Dermis blood vessel endothelial cell (primary cell): ENCODE measurements around the gene GPRASP2. TPM values are rescaled to one million over a fixed set of nuclear protein-coding genes. Genes with fewer than 3 reads are reported as not detected.
"Not testable (repeated sequence)": the region's sequence is repeated elsewhere in the genome, so short reads cannot be mapped to it uniquely, and the experiment has no call there.

Source experiments
- DNase-seq: peaks from one replicate; pipeline ENCODE4 v3.0.0; 2010
- total RNA-seq: library from RNA; depleted of rRNA; stranded (reverse); fragments of >200 nt; gene quantifications from 2 replicates; pipeline ENCODE4 v1.2.3, GENCODE V29; 2014

The GPRASP2 gene
- total RNA-seq, result 19.9 and 20.6 TPM in 2 replicates

DNA sequence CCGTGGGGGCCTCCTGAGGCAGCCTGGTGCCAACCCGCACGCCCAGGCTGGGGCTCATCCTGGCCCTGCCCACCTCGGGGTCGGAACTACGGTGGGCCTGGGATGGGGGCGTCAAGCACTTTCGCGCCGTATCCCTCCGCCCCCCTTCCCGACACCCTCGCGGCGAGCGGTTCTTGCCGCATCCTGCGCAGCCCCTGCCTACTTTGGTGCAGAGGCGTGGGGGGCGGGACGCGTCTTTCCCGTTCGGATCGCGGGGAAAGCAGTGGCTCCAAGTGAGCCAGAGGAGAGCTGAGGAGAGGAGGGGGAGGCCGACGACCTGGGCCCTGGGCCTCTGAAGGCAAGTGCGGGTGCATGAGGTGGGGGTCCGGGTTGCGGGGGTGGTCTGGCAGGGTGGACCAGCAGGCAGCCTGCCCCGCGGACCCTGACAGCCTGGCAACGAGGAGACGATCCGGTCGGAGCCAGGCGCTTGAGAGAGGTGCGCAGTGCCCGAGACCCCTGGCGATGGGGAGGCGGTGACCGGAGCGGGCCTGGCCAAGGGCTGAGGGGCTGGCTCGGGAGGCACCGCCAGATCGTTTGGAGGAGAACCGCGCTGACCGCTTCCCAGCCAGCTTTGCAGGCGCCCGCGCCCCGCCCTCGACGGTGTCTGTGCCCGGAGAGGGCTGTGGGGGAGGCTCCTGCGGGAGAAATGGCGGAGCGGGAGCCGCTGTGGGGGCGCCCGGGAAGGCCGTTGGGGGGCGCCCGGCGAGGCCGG, at the start of gene GPRASP2:
Gene GPRASP2, plus strand, starts transcription at position 233 of the 751 bp plus-strand sequence. CDS start 2,422 bp downstream, outside the sequence.
- peak; percentile 26 for DNase-seq

DNA sequence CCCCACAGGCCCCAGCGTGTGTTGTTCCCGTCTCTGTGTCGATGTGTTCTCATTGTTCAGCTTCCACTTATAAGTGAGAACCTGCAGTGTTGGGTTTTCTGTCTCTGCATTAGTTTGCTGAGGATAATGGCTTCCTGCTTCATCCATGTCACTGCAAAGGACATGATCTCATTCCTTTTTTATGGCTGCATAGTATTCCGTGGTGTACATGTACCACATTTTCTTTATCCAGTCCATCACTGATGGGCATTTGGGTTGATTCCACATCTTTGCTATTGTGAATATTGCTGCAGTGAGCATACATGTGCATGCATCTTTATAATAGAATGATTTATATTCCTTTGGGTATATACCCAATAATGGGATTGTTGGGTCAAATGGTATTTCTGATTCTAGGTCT, 48.4 kb upstream of the GPRASP2 start:
- DNase-seq, result not testable (repeated sequence)

DNA sequence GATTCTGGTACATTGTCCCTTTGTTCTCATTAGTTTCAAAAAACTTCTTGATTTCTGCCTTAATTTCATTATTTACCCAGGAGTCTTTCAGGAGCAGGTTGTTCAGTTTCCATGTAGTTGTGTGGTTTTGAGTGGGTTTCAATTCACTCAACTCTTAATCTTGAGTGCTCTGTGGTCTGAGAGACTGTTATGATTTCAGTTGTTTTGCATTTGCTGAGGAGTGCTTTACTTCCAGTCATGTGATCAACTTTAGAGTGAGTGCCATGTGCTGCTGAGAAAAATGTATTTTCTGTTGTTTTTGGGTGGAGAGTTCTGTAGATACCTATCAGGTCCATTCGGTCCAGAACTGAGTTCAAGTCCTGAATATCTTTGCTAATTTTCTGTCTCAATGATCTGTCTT, 45.2 kb upstream of the GPRASP2 start:
- not testable (repeated sequence) for DNase-seq

DNA sequence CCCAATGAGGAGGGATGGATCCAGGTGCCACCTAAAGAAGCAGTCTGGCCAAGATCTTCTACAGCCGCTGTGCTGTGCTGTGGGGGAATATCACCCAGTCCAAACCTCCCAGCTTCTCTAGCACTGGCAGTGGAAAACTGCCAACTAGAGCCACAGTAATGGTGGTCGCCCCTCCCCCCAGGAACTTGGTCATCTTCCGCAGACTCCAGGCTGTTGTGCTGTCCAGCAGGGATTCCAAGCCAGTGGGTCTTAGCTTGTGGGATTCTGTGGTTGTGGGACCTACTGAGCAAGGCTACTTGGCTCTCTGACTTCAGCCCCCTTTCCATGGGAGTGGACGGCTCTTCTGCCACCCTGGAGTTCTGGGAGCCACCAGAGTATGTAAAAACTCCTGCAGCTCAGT, 42.7 kb upstream of the GPRASP2 start:
- peak; percentile 70 for DNase-seq

DNA sequence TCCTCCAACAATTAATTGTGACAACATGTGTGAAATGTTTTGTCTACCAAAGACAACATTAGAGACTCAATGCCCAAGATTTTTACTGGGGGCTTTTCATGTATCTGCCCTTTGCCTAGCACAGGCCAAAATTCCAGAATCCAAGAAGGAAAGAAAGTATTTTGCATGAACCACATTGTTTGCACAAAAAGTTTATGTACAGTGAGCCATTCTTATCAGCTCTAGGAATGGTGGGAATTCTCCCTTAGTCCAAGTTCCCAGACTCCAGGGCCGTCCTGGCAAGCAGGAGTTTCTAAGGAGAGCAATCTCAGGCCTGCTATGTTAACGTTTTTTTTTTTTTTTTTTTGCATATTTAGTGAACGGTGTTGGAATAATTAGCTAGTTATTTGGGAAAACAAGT, 39.4 kb upstream of the GPRASP2 start:
- DNase-seq, result no peak

DNA sequence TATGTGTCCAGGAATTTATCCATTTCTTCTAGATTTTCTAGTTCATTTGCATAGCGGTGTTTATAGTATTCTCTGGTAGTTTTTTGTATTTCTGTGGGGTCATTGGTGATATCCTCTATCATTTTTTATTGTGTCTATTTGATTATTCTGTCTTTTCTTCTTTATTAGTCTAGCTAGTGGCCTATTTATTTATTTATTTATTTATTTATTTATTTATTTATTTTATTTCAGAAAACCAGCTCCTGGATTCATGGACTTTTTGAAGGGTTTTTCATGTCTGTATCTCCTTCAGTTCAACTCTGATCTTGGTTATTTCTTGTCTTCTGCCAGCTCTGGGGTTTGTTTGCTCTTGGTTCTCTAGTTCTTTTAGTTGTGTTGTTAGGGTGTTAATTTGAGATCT, 34.8 kb upstream of the GPRASP2 start:
- DNase-seq, result not testable (repeated sequence)

DNA sequence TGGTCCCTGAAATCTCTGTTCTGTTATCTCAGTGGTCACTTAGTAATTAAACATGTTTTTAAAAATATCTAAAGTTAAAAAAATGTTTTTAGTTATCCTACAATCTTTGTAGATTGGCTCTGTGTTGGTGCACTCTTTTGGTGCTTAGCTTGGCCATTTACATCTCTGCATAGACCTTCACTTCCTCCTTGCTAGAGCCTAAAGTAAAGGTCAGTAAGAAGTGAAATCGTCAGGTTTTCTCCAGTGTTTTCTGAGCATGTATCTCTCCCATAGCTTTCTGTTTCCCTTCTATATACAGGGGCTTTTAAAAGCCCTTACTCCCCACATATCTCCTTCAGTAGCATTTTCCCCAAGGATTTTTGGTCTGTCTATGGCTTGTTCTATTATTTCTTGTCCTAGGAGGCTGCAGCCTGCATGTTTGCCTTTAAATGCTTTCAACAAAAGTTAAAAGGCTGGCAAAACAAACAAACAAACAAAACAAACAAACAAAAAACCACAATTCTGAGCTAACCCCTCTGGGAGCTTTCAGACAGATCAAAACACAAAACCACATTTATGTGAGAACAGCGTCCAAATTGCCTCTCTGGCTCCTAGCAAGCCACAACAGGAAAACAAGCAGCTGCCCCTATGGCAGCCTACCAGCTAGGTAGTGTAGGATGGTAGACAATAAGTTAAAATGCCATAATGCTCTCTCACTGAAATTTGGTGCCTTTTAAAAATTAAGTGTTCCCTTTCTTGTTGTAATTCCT, 27.3 kb upstream of the GPRASP2 start:
- no peak for DNase-seq

DNA sequence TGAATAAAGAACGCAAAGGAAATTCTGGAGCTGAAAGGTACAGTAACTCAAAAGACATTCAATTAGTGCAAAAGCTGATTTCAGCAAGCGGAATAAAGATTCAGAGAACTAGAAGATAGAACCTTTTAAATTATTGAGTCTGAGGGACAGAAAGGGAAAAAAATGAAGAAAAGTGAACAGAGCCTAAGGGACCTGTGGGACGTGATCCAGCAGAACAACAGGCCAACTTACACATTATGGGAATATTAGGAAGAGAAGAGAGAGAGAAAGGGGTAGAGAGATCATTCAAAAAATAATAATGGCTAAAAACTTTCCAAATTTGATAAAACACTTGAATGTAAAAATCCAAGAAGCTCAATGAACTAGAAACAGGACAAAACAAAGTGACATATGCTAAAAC, 17.5 kb upstream of the GPRASP2 start:
- DNase-seq, result no peak

DNA sequence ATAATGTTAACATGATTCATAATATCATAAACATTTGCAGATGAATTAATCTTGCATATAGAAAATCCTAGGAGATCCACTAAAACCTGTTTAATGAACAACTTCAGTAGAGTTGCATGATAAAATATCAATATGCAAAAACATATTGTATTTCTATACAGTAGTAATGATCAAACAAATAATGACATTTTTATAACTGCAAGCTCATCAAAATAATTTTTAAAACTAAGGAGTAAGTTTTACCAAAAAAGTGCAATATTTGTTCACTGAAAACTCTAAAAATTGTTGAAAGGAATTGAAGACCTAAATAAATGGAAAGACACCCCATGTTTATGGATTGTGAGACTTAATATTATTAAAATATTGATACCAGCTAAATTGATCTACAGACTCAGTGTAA, 15.9 kb upstream of the GPRASP2 start:
- DNase-seq, result no peak

DNA sequence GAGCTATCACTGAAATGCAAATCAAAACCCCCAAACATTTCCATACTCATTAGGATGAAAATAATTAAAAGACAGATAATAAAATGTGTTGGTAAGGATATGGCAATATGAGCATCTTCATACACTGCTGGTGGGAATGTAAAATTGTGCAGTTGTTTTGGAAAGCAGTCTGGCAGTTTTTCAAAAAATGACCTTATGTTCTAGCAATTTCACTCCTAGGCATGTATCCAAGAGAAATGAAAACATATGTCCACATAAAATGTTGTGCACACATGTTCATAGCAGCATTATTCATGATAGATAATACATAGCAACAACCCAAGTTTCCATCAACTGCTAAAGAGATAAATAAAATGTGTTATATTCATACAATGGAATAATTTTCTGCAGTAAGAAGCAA, 14.8 kb upstream of the GPRASP2 start:
- DNase-seq, result peak; percentile 3

DNA sequence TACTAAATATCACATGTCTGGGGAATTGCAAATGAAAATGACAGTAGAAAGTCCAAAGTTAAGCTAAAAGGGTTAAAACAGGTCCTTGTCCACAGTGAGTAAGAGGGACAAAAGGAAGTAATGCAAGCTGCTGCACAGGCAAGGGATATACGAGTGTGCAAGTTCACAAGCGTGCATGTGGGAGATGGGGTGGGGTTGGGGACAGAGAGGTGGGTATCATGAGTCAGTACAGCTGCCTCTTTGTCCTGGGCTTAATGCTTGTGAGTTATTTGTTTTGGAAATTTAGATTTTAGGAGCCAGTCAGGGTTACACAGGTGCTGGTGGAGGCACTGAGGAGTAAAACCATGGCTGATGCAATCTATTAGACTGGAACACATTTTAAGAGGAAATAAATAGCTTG, 3.3 kb upstream of the GPRASP2 start:
- no peak for DNase-seq

DNA sequence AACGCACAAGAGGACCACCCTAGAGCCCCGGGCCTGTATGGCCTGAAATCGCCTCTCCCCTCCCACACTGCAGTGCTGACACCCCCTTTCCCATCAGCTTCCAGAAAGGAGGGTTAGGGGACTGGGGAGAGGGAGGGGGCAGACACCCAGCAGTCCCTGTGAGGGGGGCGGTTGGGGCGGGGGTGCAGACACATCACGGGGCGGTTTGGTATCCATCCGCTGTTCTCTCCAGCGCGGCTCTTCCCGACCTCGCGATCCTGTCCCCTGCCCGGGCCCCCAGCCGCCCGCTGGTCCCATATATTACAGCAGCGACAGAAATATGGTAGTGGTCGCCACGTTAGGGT, 404 bp upstream of the GPRASP2 start:
- no peak for DNase-seq

DNA sequence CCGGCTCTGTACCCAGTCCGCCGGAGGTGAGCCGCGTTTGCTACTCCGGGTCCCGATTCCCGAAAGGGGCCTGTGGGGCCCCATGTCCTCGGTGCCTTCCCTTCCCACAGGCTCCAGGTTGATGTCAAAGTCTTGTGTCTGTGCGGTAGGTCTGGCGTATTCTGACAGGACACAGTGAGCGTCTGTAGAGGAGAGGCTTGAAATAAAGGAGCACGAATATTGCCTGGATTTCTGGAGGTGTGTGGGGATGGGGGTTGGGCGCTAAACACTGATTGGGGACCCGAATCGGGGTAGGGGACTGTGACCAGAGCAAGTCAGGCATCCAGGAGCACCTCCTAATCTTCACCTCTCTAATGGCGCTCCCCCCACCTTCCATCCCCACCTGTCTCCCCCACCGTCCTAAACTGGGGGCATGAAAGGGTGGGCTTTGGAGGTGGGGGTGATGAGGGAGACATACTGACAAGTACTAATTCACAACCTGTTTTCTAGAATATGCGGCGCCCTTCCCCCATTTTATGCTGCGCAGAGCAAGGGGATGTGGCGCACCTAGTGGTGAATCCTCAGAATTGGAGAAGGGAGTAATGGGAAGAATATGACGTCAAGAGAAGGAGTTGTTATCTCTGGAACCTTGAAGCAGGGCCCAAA, 855 bp downstream of the GPRASP2 start:
- DNase-seq, result peak; percentile 65

DNA sequence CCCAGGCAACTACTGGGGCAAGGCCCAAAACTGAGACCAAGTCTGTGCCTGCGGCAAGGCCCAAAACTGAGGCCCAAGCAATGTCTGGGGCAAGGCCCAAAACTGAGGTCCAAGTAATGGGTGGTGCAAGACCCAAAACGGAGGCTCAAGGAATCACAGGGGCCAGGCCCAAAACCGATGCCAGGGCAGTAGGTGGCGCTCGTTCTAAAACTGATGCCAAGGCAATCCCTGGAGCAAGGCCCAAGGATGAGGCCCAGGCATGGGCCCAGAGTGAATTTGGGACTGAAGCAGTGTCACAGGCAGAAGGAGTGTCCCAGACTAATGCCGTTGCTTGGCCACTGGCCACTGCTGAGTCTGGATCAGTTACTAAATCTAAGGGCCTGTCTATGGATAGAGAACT, 2.7 kb downstream of the GPRASP2 start:
- no peak for DNase-seq

DNA sequence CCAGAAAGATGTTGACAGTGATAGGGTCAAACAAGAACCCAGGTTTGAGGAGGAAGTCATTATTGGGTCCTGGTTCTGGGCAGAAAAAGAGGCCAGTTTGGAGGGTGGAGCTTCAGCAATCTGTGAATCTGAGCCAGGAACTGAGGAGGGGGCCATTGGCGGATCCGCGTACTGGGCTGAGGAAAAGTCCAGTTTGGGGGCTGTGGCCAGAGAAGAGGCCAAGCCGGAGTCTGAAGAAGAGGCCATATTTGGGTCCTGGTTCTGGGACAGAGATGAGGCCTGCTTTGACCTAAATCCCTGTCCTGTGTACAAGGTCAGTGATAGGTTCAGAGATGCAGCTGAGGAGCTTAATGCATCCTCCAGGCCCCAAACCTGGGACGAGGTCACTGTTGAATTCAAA, 3.7 kb downstream of the GPRASP2 start:
- no peak for DNase-seq

DNA sequence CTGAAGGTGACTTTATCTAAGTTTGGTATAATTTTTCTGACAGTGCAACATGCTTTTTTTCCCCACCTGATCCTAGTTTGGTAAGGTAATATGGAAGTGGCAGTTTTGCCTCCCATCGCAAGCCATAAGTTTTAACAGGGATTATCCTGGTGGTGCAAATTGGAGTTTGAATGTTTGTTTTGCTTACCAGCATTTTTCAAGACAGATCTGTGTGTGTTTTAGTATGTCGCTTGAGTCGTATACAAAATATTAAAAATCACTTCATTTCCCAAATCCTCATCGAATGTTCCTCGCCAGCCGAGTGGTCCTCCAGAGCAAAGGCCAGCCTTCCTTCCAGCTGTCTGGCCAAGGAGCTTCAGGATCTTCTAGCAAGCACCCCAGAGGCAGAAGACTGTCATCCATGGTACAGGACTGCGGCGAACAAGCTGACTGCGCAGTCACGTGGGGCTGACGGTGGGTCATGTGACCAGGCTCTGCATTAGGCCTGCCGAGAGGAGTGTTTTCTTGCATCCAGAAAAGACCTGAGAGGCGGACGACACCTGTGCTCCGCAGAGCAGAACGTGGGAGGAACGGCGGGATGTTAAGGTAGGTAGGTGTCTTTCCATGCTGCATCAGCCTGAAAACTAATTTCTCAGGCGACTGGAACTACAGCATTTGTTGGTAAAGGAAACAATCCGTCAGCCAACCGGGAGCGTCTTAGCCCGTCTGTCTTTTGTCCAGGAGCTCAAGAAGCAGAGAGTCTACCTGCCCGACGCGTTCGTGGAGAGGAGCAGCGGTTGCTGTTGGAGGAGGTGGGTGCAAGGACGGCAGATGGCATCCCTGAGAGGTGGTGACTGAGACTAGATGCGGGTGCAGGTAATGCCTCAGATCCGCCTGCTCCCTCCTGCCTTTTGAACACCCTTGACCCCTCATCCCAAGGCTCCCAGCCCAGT, 8.3 kb downstream of the GPRASP2 start, which contains the start of gene GPRASP3:
Gene GPRASP3, plus strand, starts transcription at position 507 of the 932 bp plus-strand sequence. CDS start 28,253 bp downstream, outside the sequence.
- DNase-seq, result peak; percentile 79

DNA sequence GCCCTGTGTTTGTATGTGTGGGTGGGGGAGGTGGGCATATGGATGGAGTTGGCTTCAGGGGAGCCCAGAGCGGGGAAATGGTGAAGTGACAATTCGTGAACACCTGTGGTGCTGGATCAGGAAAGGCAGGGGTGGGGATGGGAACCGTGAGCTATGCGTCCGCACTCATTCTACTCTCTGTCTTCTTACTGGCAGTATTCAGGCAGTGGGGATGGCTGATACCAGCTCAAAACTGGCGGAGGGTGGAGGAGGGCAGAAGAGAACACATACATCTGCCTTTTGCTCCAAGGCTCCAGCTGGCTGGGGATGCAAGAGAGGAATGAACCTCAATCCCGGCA, 8.9 kb downstream of the GPRASP2 start:
- DNase-seq, result not testable (repeated sequence)

DNA sequence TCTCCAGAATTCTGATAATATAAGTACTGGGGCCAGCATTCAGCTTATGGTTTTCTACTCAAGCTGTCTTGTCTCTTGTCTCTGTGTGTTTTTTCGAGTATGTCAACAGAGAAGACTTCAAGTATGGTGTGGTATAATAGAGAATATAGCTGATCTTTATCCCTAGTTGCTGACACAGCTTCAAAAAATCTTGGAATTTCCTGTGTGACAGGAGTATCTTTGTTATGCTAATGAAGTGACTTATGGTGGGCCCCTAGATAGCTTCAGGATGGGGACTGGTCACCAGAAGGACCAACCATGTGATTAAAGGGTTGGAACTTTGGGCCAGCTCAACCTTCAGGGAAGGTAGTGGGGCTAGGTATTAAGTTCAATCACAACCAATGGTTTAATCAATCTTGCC, 11.2 kb downstream of the GPRASP2 start:
- DNase-seq, result no peak

DNA sequence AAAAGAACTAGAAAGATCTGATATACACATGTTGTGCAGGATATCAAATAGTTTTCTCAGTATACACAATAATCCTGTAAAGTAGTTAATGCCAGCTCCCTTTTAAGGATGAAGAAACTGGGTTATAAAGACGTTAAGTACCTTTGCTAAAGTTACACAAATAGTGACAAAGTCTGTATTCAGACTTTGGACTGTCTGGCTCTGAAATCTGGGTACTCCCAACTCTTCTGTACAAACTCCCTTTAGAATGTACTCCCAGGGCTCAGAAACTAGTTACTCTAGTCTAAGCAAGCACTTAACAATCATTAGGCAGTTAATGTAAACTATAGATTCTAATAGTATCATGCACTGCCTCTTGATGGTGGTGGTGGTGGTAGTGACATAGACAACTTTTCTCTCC, 15.5 kb downstream of the GPRASP2 start:
- DNase-seq, result no peak

DNA sequence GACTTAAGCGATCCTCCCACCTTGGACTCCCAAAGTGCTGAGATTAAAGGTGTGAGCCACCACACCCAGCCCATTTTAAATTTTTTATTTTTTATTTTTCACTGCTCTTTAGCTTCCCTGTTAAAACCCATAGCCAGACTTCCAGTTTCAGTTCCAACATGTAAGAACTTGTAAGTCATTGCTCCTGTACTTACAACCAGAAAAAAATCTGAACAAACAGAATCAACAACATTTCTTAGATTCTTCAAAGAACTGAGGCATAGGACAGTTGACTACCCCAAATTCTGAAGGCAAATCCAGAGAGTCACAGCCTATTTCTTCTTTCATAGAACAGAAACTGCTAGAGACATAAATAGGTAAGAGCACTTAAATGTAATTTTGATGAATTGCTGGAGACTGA, 16.4 kb downstream of the GPRASP2 start:
- no peak for DNase-seq

DNA sequence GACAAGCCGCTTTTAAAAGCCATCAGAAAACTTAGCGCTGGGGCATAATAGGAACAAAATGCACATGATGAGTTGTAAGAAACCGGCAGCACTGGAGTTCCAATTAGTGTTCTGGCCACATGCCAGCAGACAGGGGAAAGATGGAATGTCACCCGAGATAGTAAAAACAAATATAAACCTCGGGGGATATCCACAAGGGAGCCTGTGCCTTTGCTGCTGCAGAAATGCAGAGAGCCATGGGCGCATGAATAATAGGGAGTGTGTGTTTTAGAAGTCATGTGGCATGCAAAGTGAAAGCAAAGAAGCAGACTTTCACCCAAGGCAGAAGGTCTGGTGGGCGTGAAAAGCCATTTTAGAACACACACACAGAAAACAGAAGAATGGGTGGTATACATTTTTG, 27.4 kb downstream of the GPRASP2 start:
- DNase-seq, result no peak

DNA sequence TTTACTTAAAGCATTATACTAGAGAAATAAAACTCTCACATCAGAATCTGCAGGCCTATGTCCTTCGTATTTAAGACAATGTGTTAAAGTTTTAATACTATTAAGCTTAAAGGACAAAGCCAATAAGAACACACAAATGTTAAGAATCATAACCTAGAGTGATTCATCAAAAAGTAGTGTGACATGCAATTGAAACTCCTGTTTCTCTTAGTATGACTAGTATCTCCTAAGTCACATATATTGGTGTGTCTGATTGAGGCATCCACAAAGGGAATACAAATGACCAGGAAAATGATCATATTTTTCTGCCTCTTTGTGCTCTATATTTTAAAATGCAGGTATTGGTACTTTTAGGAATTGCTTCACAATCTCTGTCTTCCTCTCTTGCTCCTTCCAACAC, 32.1 kb downstream of the GPRASP2 start:
- DNase-seq, result no peak

DNA sequence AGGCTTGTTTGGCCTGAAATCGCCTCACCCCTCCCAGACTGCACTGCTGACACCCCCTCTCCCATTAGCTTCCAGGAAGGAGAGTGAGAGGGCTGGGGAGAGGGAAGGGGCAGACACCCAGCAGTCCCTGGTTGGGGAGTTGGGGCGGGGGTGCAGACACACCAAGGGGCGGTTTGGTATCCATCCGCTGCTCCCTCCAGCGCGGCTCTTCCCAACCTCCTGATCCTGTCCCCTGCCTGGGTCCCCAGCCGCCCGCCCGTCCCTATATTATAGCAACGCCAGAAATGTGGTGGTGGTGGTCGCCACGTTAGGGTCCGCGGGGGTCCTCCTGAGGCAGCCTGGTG, 33.2 kb downstream of the GPRASP2 start:
- DNase-seq, result no peak
